ENCODE measurements around the gene ARMC6.
"Not testable (repeated sequence)": the region's sequence is repeated elsewhere in the genome, so short reads cannot be mapped to it uniquely, and the experiment has no call there.

ARMC6 gene

DNA sequence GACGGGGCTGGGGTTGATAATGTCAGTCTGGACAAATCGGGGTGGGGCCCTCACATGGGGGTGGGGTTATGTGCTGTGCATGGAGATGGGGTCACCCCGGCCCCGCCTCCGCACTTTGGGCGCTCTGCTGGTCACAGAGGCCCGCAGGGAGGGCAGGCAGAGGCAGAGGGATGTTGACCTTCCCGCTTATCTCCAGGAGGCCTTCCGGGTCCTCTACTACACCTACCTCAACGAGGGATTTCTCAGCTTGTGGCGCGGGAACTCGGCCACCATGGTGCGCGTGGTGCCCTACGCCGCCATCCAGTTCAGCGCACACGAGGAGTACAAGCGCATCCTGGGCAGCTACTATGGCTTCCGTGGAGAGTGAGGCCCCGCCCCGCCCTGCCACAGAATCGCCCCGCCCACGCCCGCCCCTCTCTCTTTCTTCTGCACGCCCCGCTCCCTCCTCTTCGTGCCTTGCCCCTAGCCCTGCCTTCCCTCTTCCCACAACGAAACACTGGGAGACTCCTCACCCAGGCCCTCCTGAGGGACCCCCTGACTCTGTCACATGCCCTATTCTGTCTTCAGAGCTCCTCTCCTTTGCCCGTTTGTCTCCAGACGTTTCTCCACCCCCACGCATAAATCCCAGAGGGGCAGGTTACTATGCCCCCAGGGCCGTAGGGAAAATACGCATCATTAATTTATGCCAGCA is 72.1 kb downstream of the ARMC6 start:
- TF ChIP-seq, protein P1, sequence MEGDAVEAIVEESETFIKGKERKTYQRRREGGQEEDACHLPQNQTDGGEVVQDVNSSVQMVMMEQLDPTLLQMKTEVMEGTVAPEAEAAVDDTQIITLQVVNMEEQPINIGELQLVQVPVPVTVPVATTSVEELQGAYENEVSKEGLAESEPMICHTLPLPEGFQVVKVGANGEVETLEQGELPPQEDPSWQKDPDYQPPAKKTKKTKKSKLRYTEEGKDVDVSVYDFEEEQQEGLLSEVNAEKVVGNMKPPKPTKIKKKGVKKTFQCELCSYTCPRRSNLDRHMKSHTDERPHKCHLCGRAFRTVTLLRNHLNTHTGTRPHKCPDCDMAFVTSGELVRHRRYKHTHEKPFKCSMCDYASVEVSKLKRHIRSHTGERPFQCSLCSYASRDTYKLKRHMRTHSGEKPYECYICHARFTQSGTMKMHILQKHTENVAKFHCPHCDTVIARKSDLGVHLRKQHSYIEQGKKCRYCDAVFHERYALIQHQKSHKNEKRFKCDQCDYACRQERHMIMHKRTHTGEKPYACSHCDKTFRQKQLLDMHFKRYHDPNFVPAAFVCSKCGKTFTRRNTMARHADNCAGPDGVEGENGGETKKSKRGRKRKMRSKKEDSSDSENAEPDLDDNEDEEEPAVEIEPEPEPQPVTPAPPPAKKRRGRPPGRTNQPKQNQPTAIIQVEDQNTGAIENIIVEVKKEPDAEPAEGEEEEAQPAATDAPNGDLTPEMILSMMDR (IDR thresholded peaks at IDR 0.05; ENCODE audit: extremely low read depth, missing control alignments): no peak
- peak; percentile 65 for DNase-seq (ENCODE audit: low spot score)

DNA sequence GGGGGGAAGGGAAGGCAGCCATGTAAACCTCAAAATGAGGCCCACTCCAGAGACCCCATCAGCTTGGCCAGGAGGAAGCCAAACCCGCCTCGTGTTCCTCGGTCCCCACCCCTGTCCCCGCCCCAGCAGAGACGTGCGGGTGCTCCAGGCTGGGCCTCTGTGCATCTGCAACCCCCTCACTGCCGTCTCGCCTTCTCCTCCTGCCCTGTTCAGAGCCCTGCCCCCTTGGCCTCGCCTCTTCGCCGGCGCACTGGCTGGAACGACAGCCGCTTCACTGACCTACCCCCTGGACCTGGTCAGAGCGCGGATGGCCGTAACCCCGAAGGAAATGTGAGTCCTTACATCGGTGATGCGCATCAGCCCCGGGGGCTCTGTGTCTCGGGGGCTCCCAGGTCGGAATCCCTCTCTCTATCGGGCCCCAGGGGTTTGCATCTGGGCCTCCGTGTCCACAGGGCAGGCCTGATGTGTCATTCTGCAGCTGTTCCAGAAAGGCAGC is 72.7 kb downstream of the ARMC6 start:
- TF ChIP-seq, protein P1 (IDR thresholded peaks at IDR 0.05; ENCODE audit: extremely low read depth, missing control alignments): no peak

DNA sequence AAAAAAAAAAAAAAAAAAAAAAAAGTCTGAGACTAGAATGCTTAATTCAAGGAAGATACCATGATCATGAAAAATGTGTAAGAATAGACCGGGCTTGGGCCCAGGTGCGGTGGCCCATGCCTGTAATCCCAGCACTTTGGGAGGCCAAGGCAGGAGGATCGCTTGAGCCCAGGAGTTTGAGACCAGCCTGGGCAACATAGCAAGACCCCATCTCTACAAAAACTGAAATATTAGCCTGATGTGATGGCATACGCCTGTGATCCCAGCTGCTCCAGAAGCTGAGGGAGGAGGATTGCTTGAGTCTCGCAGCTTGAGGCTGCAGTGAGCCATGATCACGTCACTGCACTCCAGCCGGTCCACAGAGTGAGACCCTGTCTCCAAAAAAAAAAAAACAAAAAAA is 73.5 kb downstream of the ARMC6 start:
- DNase-seq (ENCODE audit: low spot score): not testable (repeated sequence)

More for the DNA sequence above, 72.7 kb downstream of the ARMC6 start:
- DNase-seq (ENCODE audit: low spot score): no peak

DNA sequence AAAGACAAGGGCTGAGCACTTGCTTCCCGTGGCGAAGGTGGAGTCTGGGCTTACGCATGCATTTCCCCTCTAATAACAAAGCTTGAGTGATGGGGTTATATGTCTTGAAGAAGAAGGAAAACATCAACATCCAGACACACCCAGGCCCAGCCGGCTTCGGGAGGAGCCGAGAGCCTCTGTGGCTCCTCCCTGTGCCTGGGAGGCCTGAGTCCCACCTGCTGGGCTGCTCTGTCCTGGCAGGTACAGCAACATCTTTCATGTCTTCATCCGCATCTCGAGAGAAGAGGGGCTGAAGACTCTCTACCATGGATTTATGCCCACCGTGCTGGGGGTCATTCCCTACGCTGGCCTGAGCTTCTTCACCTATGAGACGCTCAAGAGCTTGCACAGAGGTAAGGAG is 74.3 kb downstream of the ARMC6 start:
- TF ChIP-seq, protein P1 (IDR thresholded peaks at IDR 0.05; ENCODE audit: extremely low read depth, missing control alignments): no peak
- DNase-seq (ENCODE audit: low spot score): no peak
